Colonic mucosa (tissue), 4 donors: Measurements from ENCODE around the gene VIPR2. TPM values are rescaled to one million over a fixed set of nuclear protein-coding genes. Genes with fewer than 3 reads are reported as not detected.

Experiments used
- DNase-seq: peaks from one replicate; pipeline ENCODE4 v3.0.0-alpha.2; 2020
- H3K27ac ChIP-seq: fragments of 200-600 bp; one replicate; pipeline ENCODE4 v1.8.0; 2021
- H3K27me3 ChIP-seq: fragments of 200-600 bp; one replicate; pipeline ENCODE4 v1.8.0; 2021
- H3K36me3 ChIP-seq: fragments of 200-600 bp; one replicate; pipeline ENCODE4 v1.8.0; 2021
- H3K4me1 ChIP-seq: fragments of 200-600 bp; one replicate; pipeline ENCODE4 v1.8.0; 2021; ENCODE audit warnings: mild to moderate bottlenecking
- H3K4me3 ChIP-seq: fragments of 200-600 bp; one replicate; pipeline ENCODE4 v1.8.0; 2021
- H3K9ac ChIP-seq, 2 donors: one replicate each; pipeline ENCODE4 v1.7.0; 2013; ENCODE audit warnings: control low read depth in 2 of 2, low read depth in 2 of 2, low read length in 2 of 2
- H3K9me3 ChIP-seq: fragments of 200-600 bp; one replicate; pipeline ENCODE4 v1.8.0; 2021
- intact Hi-C: fragments of 100-400 bp; cut with DNase I; formaldehyde crosslinking; loops from one replicate; pipeline ENCODE4 v1.14.1; 2022
- total RNA-seq, 2 donors: library from RNA; stranded (reverse); fragmentation: NEBNext Ultra II Directional in 1 of 2; extraction: Animal tissue kit (Norgen Biotek cat#: 25700) in 1 of 2; gene quantifications; one replicate each; pipeline ENCODE4 v1.2.1, GENCODE V29; 2021
- TF ChIP-seq, protein P1 (sequence below): fragments of 200-600 bp; IDR thresholded peaks from one replicate; pipeline ENCODE4 v1.8.0; 2022; ENCODE audit warnings: antibody characterized with exemption, mild to moderate bottlenecking
- donor health status: healthy.
- donor health status: DM: no; HTN: no; CAD: no.
- donor health status: DM: no; HTN: no; CAD: no.

The VIPR2 gene
- total RNA-seq, 2 donors from 2014 or later = 0.37 to 1.3 TPM

GRCh38 chr7:159078193-159078910 is 66.3 kb downstream of the VIPR2 start:
- TF ChIP-seq, protein P1, sequence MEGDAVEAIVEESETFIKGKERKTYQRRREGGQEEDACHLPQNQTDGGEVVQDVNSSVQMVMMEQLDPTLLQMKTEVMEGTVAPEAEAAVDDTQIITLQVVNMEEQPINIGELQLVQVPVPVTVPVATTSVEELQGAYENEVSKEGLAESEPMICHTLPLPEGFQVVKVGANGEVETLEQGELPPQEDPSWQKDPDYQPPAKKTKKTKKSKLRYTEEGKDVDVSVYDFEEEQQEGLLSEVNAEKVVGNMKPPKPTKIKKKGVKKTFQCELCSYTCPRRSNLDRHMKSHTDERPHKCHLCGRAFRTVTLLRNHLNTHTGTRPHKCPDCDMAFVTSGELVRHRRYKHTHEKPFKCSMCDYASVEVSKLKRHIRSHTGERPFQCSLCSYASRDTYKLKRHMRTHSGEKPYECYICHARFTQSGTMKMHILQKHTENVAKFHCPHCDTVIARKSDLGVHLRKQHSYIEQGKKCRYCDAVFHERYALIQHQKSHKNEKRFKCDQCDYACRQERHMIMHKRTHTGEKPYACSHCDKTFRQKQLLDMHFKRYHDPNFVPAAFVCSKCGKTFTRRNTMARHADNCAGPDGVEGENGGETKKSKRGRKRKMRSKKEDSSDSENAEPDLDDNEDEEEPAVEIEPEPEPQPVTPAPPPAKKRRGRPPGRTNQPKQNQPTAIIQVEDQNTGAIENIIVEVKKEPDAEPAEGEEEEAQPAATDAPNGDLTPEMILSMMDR = no peak
- DNase-seq = no peak
- Histone ChIP-seq H3K27ac (no peak overlapping the region), H3K4me3 (no peak overlapping the region), H3K4me1 (no peaks in the 10 kb centered on the region), H3K27me3 (no peaks in the 10 kb centered on the region), H3K9ac (no peak overlapping the region), H3K36me3 (no peaks in the 10 kb centered on the region), H3K9me3 (no peaks in the 10 kb centered on the region)
- intact Hi-C loops = no loop called here

DNA sequence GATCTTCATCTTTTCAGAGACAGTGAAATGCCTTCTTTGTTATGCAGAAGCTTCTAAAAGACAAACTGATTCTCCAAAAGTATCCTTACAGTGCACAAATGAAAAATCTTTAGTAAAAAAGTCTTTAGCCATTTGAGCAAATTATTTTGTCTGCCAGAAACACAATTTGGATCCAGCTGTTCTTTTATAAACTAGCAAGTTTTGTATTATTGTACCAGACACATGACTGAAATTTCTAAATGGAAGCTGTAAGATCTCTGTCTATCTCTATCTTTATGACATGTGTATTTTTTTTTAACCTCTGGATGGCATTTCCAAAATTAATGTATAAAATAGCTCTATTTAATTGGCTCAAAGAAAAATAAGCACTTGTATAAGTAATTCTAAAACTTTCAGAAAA is 68.3 kb downstream of the VIPR2 start:
- TF ChIP-seq, protein P1 = no peak
- Histone ChIP-seq H3K27me3 (no peaks in the 10 kb centered on the region), H3K4me1 (no peaks in the 10 kb centered on the region), H3K36me3 (no peaks in the 10 kb centered on the region), H3K4me3 (no peak overlapping the region), H3K27ac (no peak overlapping the region), H3K9ac (no peak overlapping the region), H3K9me3 (no peaks in the 10 kb centered on the region)
- intact Hi-C loops = no loop called here
- DNase-seq = no peak

DNA sequence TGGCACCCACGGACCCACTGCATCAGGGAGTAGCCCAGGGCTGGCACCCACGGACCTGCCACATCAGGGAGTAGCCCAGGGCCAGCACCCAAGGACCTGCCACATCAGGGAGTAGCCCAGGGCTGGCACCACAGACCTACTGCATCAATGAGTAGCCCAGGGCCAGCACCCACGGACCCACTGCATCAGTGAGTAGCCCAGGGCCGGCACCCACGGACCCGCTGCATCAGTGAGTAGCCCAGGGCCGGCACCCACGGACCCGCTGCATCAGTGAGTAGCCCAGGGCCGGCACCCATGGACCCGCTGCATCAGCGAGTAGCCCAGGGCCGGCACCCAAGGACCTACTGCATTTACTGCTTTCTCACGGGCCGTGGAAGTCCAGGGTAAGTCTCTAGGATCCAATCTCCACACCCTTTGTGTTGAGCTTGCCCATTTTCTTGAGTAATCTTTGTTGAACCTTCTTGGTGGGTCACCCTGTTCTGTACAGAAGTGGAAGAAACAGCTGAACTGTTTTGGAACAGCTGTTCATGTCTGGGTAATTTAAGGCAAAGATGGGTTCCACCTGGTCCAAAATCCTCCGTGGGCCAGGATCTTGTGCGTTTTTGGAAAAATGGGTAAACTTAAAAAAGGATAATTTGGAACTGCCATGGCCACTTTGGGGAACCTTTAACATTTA is 69.0 kb downstream of the VIPR2 start:
- no peak overlapping the region for H3K27ac ChIP-seq
- TF ChIP-seq, protein P1 = no peak
- no peaks in the 10 kb centered on the region for H3K9me3 ChIP-seq
- no peaks in the 10 kb centered on the region for H3K4me1 ChIP-seq
- H3K9ac ChIP-seq = no peak overlapping the region
- H3K4me3 ChIP-seq = no peak overlapping the region
- peak; percentile 13 for DNase-seq
- no peaks in the 10 kb centered on the region for H3K36me3 ChIP-seq
- intact Hi-C loops = no loop called here
- H3K27me3 ChIP-seq = no peaks in the 10 kb centered on the region

- DNase-seq = no peak
- no peak overlapping the region for H3K9ac ChIP-seq
- no peak overlapping the region for H3K27ac ChIP-seq
- no peaks in the 10 kb centered on the region for H3K27me3 ChIP-seq
- TF ChIP-seq, protein P1 = no peak
- no peak overlapping the region for H3K4me3 ChIP-seq
- H3K36me3 ChIP-seq = no peaks in the 10 kb centered on the region
- no peaks in the 10 kb centered on the region for H3K4me1 ChIP-seq
- H3K9me3 ChIP-seq = no peaks in the 10 kb centered on the region
- intact Hi-C loops = no loop called here
These were observed 73.4 kb downstream of the VIPR2 start for GRCh38 chr7:159071260-159071659.

DNA sequence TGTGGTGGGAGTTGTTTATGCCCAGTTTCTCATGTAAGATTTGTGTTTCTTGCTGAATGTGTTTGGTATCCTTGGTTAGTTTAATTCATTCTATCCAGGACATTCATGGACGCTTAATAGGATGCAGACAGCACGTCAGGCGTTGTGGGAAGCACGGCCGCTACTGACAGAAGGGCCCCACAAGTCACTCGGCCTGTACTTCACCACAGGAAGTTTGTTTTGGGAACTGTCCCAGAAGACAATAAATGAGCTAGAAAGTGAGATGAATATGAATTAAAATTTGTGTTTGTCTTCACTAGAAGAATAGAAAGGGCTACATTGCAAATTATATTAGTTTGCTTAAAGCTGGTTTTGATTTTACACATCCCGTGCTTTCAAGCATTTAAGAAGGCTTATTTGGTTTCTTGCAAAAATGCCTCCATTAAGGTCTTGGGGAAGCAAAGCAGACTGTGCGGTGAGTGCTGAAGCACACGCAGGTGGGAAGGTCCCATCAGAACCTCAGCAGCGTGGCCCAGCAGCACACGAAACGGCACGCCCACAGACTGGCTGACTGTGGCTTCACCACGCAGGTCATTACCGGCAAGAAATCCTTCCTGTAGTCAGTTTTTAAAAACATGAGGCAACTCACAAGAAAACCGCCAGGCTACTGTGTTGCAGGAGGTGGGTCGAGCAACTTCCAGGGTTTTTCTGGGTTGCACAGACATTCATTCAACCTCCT is 74.1 kb downstream of the VIPR2 start:
- Histone ChIP-seq H3K4me1 (no peaks in the 10 kb centered on the region), H3K9ac (no peak overlapping the region), H3K27ac (no peak overlapping the region), H3K36me3 (no peaks in the 10 kb centered on the region), H3K27me3 (no peaks in the 10 kb centered on the region), H3K9me3 (no peaks in the 10 kb centered on the region), H3K4me3 (no peak overlapping the region)
- intact Hi-C loops = no loop called here
- DNase-seq = no peak
- TF ChIP-seq, protein P1 = no peak
